NCI-H2196 (cell line): ENCODE measurements around the gene PAIP1.
"Not testable (repeated sequence)": the region's sequence is repeated elsewhere in the genome, so short reads cannot be mapped to it uniquely, and the experiment has no call there.

ENCODE experiments used
- DNase-seq: peaks from one replicate; lab custom pipeline; 2025; ENCODE audit not compliant: unreplicated experiment; lab: John Stamatoyannopoulos, UW

The PAIP1 gene

DNA sequence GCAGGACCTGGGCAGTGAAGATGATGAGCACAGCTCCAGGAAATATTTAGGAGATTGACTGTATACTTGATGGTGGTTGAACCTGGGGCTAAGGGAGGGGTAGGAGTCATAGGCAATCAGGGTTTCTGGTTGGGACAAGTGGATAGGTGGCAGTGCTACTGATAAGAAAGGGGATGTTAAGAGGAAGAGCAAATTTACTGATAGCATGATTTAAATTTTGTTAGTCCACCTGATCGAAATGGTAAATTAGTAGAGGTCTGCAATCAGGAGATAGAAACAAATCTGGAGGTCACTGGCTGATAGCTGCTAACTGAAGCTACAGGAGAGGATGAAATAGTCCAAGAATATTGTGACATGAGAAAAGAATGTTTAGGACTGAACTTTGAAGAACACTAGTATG is 36.3 kb downstream of the PAIP1 start:
- DNase-seq = no peak

GRCh38 chr5:43515678-43516048 is 41.2 kb downstream of the PAIP1 start:
- DNase-seq = no peak

- DNase-seq = peak; percentile 99
These were observed 41.8 kb downstream of the PAIP1 start, which contains the start of gene C5orf34 for GRCh38 chr5:43514816-43515677. C5orf34 (minus strand) TSS chr5:43515148; CDS start chr5:43509339, 5,809 bp downstream.

GRCh38 chr5:43514471-43514815 is 42.4 kb downstream of the PAIP1 start:
- no peak for DNase-seq

DNA sequence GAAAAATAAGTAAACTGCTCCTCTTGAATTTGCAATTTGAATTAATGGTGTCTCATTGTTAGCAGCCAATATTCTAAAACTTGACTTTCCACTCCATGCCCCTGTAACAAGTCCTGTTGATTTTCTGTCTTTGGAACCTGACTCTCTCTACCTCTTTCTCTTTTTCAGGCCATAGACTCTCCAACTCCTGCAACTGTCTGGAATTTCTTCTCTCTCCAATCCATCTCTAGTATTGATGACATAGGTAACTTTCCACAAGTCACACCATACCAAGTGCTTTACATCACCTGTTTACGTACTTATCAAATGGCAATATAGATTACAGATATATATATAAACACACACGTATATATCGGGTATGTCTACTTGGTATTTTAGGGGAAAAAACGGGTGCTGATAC is 42.9 kb downstream of the PAIP1 start:
- no peak for DNase-seq

GRCh38 chr5:43511062-43511461 is 45.8 kb downstream of the PAIP1 start:
- not testable (repeated sequence) for DNase-seq

GRCh38 chr5:43498581-43498980 is 58.3 kb downstream of the PAIP1 start:
- DNase-seq = no peak

GRCh38 chr5:43497311-43498104 is 59.4 kb downstream of the PAIP1 start:
- no peak for DNase-seq

- DNase-seq = no peak
These were observed 65.6 kb downstream of the PAIP1 start for GRCh38 chr5:43491326-43491725.

DNA sequence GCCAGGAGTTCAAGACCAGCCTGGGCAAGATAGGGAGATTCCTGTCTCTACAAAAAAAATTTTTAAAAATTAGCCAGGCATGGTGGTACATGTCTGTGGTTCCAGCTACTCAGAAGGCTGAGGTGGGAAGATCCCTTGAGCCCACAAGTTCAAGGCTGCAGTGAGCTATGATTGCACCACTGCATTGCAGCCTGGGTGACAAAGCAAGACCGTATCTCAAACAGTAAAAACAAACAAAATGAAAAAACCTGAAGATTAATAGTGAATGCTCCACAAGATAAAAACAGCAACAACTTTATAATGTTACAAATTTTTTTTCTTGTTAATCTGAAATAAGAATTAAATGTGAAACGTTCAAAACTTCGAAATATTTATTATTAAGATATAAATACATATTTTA is 70.5 kb downstream of the PAIP1 start:
- no peak for DNase-seq

GRCh38 chr5:43485406-43485805 is 71.5 kb downstream of the PAIP1 start:
- DNase-seq = no peak

- DNase-seq = peak; percentile 90
These were observed 72.6 kb downstream of the PAIP1 start for GRCh38 chr5:43484106-43484849.

DNA sequence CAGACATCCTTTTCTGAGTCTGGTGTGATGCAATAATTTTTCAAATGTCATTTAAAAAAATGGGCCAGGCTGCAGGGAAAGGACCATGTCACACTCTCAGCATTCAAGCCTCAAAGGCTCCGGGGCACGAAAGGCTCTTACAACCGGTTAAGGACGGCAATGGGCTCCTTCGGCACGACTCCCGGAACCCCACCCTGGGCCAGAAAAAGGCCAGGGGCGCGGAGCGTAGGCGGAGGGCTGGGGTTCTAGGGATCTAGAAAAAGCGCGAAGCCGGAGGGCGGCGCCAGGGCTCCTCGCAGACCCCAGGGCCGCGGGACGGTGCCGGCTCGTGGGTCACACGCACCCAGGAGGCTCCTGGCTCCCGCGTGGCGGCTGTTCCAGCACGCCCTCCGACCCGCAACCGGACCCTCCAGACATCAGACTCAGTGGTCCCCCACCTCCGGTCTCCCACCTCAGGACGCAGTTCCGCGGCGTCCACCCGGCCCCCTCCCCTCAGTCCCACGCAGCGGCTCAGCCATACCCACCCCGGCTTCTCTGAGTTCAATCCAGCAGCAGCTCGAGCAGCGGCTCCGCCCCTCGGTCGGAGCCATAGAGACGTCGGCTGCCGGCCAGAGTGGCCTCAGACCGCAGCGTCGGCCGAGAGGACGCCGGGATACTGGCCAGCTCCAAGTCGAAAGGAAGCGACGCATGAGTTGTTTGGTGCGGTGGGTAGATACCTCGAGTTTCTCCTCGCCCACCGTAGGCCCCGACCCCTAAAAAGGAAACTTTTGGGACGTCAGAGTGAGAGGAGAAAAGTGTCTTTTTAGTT is 73.4 kb downstream of the PAIP1 start, which contains the start of gene TMEM267:
Gene TMEM267 (minus strand): TSS at position 568 of the 808 bp plus-strand sequence. CDS start 29,896 bp downstream, outside the sequence.
- DNase-seq = peak; percentile 98

- no peak for DNase-seq
These were observed 74.2 kb downstream of the PAIP1 start for GRCh38 chr5:43482490-43483297.
